ENCODE results near the gene SPTB.

GRCh38 chr14:64801046-64801445, 78.7 kb downstream of the SPTB start:
- TF ChIP-seq CTCF (IDR thresholded peaks at IDR 0.05; ENCODE audit: insufficient read depth, low read length, poor library complexity, severe bottlenecking) (no peak), EZH2phosphoT487 (conservative IDR thresholded peaks at IDR 0.05; ENCODE audit: low read length) (no peak)

All from SU-DHL-6 (cell line).